Lung (tissue), 16 donors: ENCODE measurements around the gene BCL2L12. TPM values are rescaled to one million over a fixed set of nuclear protein-coding genes. Genes with fewer than 3 reads are reported as not detected.
"Not testable (repeated sequence)": the region's sequence is repeated elsewhere in the genome, so short reads cannot be mapped to it uniquely, and the experiment has no call there.

Experiments
- ATAC-seq: fragments of 200-7000 bp; cut with Tn5 transposase; one replicate; pipeline ENCODE4 v1.9.1; 2020; ENCODE audit warnings: moderate number of reproducible peaks; ENCODE audit not compliant: insufficient read depth, low FRiP score
- DNase-seq, 3 donors: peaks; one replicate each; pipeline ENCODE4 v3.0.0-alpha.2; 2013 to 2017
- H3K27ac ChIP-seq, 2 donors: one replicate each; pipeline ENCODE4 v1.5.1; 2013; ENCODE audit warnings: mild to moderate bottlenecking in 2 of 2, moderate library complexity in 2 of 2, control low read depth in 1 of 2, inconsistent platforms in 1 of 2, low read depth in 1 of 2, low read length in 1 of 2
- H3K27me3 ChIP-seq, 3 donors: one replicate each; pipeline ENCODE4 v1.5.1; 2013; ENCODE audit warnings: low read length in 2 of 3; ENCODE audit not compliant: control insufficient read depth in 3 of 3, insufficient read depth in 3 of 3
- H3K36me3 ChIP-seq, 4 donors: one replicate each; pipeline ENCODE4 v1.5.1; 2013; ENCODE audit warnings: low read length in 4 of 4, mild to moderate bottlenecking in 1 of 4, moderate library complexity in 1 of 4; ENCODE audit not compliant: control insufficient read depth in 4 of 4, insufficient read depth in 4 of 4
- H3K4me1 ChIP-seq, 5 donors: one replicate each; pipeline ENCODE4 v1.5.1; 2013; ENCODE audit warnings: low read length in 5 of 5, mild to moderate bottlenecking in 2 of 5, moderate library complexity in 1 of 5; ENCODE audit not compliant: control insufficient read depth in 5 of 5, insufficient read depth in 5 of 5
- H3K4me3 ChIP-seq: one replicate; pipeline ENCODE4 v1.5.1; 2013; ENCODE audit warnings: mild to moderate bottlenecking, control low read depth, moderate library complexity
- H3K9ac ChIP-seq, 2 donors: one replicate each; pipeline ENCODE4 v1.5.1; 2013; ENCODE audit warnings: low read length in 2 of 2, control low read depth in 1 of 2; ENCODE audit not compliant: insufficient read depth in 1 of 2
- H3K9me3 ChIP-seq, 4 donors: one replicate each; pipeline ENCODE4 v1.5.1; 2013; ENCODE audit warnings: low read length in 3 of 4, mild to moderate bottlenecking in 1 of 4, moderate library complexity in 1 of 4; ENCODE audit not compliant: control insufficient read depth in 4 of 4, insufficient read depth in 3 of 4
- CTCF ChIP-seq: IDR thresholded peaks from 2 replicates; pipeline ENCODE4 v1.5.1; 2012; ENCODE audit warnings: mild to moderate bottlenecking; ENCODE audit errors: control extremely low read depth, extremely low read depth
- WGBS, 2 donors: extraction: QIAGEN DNeasy Blood & Tissue Kit; methylation state at CpG; one replicate each; pipeline ENCODE4 v1.1.7; 2013; 5-methylcytosine and 5-hydroxymethylcytosine counted together
- long read RNA-seq, 5 donors: transcript quantifications; one replicate each; lab custom pipeline, GENCODE V29; 2026
- polyA plus RNA-seq, 2 donors: library from polyadenylated mRNA; stranded (reverse); fragments of 200-250 nt; gene quantifications; one replicate each; pipeline ENCODE4 v1.2.1, GENCODE V29; 2013
- total RNA-seq, 2 donors: library from RNA; depleted of rRNA in 1 of 2; stranded (reverse); fragments of >200 nt in 1 of 2; gene quantifications; one replicate each; pipeline ENCODE4 v1.2.1, GENCODE V29; 2014 to 2021
- donor health status: control.
- donor health status: control.
- donor health status: Bipolar disorder and iron deficiency.
- donor health status: healthy.
- donor health status: DM: yes; HTN: yes; CAD: no.

Gene BCL2L12
- total RNA-seq = 10 to 100 TPM in 1 of 2 donors, 1 to 10 TPM in 1; 3.5 to 26.1 TPM
- 10 to 100 TPM; 18.3 to 23.5 TPM for polyA plus RNA-seq
- long read RNA-seq, donor 1, transcript BCL2L12-212 (7 exons, 1,854 nt) = major isoform, 7 of 14 reads
- long read RNA-seq, donor 1, partial matches to known transcripts = 5 of 14 reads
- long read RNA-seq, donor 1, other reads (novel, unspliced or antisense) = 0 of 14 reads
- long read RNA-seq, donor 2, partial matches to known transcripts = 0 of 3 reads
- long read RNA-seq, donor 2, other reads (novel, unspliced or antisense) = 0 of 3 reads
- long read RNA-seq, donor 3, partial matches to known transcripts = 5 of 7 reads
- long read RNA-seq, donor 3, other reads (novel, unspliced or antisense) = 0 of 7 reads
- long read RNA-seq, donor 4, transcript BCL2L12-212 (7 exons, 1,854 nt) = major isoform, 8 of 10 reads
- long read RNA-seq, donor 4, partial matches to known transcripts = 0 of 10 reads
- long read RNA-seq, donor 4, other reads (novel, unspliced or antisense) = 0 of 10 reads
- long read RNA-seq, donor 5, transcript BCL2L12-212 (7 exons, 1,854 nt) = major isoform, 11 of 18 reads
- long read RNA-seq, donor 5, partial matches to known transcripts = 7 of 18 reads
- long read RNA-seq, donor 5, other reads (novel, unspliced or antisense) = 0 of 18 reads

GRCh38 chr19:49665351-49666119 is at the start of gene BCL2L12, which contains the start of gene IRF3:
BCL2L12 (plus strand) TSS chr19:49665933; CDS start chr19:49666693, 760 bp downstream.
IRF3 (minus strand) TSS chr19:49665857; CDS start chr19:49664838, 1,019 bp downstream.
- TF ChIP-seq CTCF = no peak
- ATAC-seq (peak; percentile 92), DNase-seq (peak; percentile 98)
- Histone ChIP-seq H3K36me3 (peaks cover 0 to 26% (median 9%) of the 10 kb centered on the region in 4 donors), H3K9ac (peak within 1 kb of the TSS; percentile 63 to 67), H3K27ac (peak within 1 kb of the TSS; percentile 72 to 94), H3K4me1 (peaks cover 0 to 16% (median 8%) of the 10 kb centered on the region in 5 donors), H3K4me3 (peak within 1 kb of the TSS; percentile 74), H3K27me3 (no peaks in the 10 kb centered on the region), H3K9me3 (no peaks in the 10 kb centered on the region)
- WGBS, 2 donors = 0 to 1% methylated on average over 50 of the region's 50 CpGs

GRCh38 chr19:49616532-49616931 is 49.2 kb upstream of the BCL2L12 start:
- peaks cover 0 to 9% (median 0%) of the 10 kb centered on the region in 5 donors for H3K4me1 ChIP-seq
- TF ChIP-seq CTCF = no peak
- no peak overlapping the region for H3K27ac ChIP-seq
- peaks cover 0 to 3% (median 0%) of the 10 kb centered on the region in 4 donors for H3K9me3 ChIP-seq
- peaks cover 10 to 53% (median 37%) of the 10 kb centered on the region in 4 donors for H3K36me3 ChIP-seq
- DNase-seq (no peak), ATAC-seq (no peak)
- H3K27me3 ChIP-seq = no peaks in the 10 kb centered on the region
- H3K9ac ChIP-seq = no peak overlapping the region
- WGBS, 2 donors = 97 to 98% methylated on average over 7 of the region's 7 CpGs
- H3K4me3 ChIP-seq = no peak overlapping the region

- H3K9me3 ChIP-seq = peaks cover 0 to 3% (median 0%) of the 10 kb centered on the region in 4 donors
- WGBS, 2 donors = 90 to 91% methylated on average over 7 of the region's 7 CpGs
Measured at GRCh38 chr19:49616945-49617344, 48.8 kb upstream of the BCL2L12 start.

GRCh38 chr19:49617860-49618259 is 47.9 kb upstream of the BCL2L12 start:
- H3K27me3 ChIP-seq, H3K4me3 ChIP-seq, H3K9ac ChIP-seq, ATAC-seq, H3K27ac ChIP-seq, H3K4me1 ChIP-seq, H3K9me3 ChIP-seq, DNase-seq: not testable (repeated sequence)
- 88 to 92% methylated on average over 13 of the region's 13 CpGs for WGBS, 2 donors
- peaks cover 10 to 56% (median 41%) of the 10 kb centered on the region in 4 donors for H3K36me3 ChIP-seq

More at GRCh38 chr19:49616945-49617344, 48.8 kb upstream of the BCL2L12 start:
- Histone ChIP-seq H3K4me1 (peaks cover 0 to 9% (median 0%) of the 10 kb centered on the region in 5 donors), H3K9ac (no peak overlapping the region), H3K36me3 (peaks cover 10 to 56% (median 40%) of the 10 kb centered on the region in 4 donors), H3K4me3 (no peak overlapping the region), H3K27ac (no peak overlapping the region), H3K27me3 (no peaks in the 10 kb centered on the region)
- TF ChIP-seq CTCF = no peak
- ATAC-seq (no peak), DNase-seq (no peak)
